Stimulated activated CD4-positive, alpha-beta T cell treated with anti-CD3 and anti-CD28 coated beads, Interleukin-4, amount 100 ng/mL, for 1 hour (primary cell): ENCODE data around the gene IFFO2.

ENCODE experiments used
- DNase-seq: peaks from one replicate; pipeline ENCODE4 v3.0.0-alpha.2; 2020

Gene IFFO2

GRCh38 chr1:18949686-18950400 lies 6.6 kb downstream of the IFFO2 start:
- DNase-seq: no peak

DNA sequence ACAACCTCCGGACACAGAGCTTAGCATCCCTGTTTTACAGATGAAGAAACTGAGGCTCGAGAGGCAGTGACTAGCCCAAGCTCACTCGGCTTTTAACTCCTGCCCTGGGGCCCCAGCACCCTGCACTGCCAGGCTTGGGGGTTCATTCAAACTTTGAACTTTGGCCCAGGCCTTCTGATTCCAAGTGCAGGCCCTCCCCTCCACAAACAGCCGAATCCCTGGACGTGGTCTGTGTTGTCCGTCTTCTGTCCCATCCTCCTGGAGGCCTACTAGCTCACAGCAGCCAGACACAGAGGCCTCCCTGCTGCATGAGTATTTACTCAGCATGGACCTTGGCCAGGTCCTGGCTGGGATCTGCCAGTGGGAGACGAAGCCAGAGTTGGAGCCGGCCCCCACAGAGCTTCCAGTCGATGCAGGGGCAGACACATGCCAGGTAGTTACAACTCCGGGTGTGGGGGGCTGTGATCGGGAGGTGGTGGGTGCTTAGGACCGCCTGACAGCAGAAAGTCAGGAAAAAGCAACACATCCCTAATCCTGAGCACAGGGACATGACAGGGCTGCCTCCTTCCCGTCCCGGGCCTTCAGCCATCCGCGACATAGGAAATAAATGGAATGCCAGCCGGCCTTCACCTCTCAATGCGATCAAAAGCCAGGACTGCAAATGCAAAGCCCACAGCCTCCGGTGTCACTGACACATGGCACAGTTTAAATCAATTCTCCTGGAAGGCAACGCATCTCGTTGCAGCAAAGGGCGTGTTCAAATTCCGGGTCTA lies 7.4 kb downstream of the IFFO2 start:
- DNase-seq: no peak

- peak; percentile 49 for DNase-seq
Measured at GRCh38 chr1:18948048-18948912, 8.2 kb downstream of the IFFO2 start.

DNA sequence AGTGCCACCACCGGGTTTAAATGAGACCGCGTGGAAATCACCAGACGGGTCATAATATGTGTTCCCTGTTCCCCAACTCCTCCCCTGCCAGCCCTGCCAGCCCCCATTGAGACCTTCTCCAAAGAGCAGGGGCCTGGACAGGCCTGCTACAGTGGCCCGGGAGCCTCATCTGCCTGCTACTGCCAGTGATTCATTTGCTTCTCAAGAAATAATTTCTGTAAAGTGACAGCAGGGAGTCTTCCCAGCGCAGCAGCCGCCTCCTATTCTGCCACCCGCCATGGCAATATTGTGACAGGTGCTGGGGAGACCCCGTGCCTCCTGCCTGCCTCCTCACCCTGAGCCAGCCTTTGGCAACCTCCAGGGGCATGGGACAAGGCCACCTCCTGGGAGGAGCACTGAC lies 8.9 kb downstream of the IFFO2 start:
- DNase-seq: no peak

GRCh38 chr1:18946550-18947381 lies 9.7 kb downstream of the IFFO2 start:
- DNase-seq: no peak

DNA sequence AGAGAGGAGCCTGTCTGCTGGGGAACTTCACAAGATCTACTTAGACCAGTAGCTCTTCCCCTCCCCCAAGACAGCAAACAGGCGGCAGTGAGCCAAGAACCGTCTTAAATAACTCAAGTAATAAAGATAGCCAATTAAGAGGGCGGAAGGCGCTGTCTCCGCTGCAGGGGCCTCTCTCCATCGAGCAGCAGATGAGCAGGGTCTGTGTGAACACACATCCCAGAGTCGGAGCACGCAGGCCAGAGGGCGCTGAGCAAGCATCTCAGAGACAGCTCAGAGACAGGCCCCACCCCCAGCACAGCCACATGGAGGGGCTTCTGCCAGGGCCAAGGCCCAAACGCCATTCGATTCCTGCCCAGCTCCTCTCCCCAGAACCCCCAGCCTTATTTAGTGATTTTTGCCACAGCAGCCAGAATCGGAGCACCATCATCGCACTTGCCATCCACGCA lies 11.1 kb downstream of the IFFO2 start:
- DNase-seq: no peak

DNA sequence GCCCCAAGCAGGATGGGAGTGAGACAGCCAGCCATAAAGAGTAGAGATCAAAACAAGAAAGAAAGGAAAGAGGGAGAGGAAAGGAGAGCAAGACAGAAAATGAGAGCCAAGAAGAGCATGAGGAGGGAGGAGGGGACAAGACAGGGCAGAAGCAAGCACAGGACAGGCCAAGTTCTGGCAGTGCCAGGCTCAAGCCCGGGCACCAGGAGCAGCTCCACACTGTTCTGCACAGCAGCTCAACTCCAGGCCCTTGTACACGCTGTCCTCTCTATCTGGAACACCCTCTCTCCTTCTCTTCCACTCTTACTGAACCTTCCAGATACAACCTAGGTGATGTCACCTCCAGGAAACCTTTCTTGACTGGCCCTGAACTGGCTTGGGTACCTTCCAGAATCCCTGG lies 11.7 kb downstream of the IFFO2 start:
- DNase-seq: no peak

DNA sequence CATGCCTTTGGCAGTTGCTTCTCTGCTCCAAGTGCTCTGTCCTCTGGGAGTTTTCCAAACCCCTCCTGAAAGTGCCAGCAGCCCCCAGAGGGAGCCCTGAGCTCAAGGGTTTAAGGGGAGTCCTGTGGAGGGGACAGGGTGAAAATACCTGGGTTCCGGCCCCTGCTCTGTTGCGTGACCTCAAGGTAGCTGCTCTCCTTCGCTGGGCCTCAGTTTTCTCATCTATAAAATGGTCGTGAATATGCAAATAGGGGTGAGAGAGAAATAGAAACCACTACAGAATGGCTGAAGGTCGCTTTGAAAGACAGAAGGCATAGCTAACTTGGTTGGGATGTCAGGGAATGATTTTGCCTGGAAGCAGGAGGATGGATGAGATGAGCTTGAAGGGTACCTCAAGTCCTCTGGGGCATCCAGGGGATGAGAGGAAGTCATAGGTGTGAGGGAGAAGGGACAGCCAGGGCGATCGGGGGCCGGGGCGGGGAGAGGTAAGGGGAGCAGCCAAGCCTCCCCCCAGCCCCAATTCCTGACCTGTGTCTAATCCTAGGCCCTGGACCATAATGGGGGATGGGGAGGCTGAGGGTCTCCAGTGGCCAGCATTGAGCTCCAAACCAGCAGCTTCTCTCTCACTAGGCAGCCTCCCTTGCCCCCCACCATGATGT lies 12.4 kb downstream of the IFFO2 start:
- no peak for DNase-seq

DNA sequence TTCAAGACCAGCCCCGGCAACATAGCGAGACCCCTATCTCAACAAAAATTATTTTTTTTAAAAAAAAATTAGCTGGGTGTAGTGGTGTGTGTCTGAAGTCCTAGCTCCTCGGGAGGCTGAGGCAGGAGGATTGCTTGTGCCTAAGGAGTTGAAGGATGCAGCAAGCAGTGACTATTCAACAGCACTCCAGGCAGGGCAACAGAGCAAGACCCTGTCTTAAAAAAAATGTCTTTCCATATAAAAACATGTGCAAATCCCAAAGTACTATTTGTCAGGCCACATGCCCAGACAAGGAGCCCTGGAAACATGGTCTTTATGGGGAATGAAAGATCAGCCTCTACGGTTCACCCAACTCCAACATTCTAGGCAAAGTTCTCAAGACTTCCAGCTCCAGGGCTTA lies 13.3 kb downstream of the IFFO2 start:
- no peak for DNase-seq

GRCh38 chr1:18942340-18942739 lies 14.1 kb downstream of the IFFO2 start:
- DNase-seq: no peak

DNA sequence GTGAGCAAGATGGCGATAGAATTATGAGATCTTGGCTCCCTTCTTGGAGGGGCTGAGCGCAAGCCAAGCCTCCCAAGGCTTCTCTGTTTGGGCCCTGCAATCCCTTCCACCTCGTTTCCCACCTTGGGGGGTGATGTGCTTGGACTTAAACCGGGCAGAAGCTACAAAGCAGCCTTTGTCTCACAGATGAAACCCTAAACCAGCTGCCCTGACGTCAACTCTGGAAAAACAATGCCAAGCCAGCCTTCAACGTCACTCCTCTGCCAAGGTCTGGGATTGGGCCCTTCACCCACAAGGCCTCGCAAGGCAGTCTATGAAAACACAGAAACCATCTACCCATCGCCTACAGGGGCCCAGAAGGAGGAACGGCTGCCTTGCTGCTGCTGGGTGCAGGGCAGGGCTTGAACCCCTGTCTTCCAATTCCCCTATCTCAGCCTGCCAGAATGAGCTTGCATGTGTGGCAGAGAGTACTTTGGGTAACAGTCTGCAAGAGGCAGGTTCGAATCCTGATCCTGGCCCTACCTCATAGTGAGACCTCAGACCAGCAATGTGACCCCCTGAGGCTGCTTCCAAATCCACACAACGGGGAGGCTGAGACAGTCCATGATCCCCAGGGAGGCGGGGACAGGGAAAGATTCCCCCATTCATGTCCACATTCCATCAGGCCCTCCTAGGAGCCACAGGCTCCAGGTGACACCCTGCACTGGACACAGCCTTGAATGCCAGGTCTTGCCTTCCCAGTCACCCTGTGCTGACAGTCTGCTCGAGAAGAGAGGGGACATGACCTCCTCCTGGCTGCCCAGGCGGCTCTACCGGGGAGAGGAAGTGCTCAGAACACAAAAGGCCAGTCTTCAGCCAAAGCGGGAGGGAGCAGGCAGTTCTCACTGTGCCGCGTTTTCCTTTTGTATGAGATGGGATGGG lies 15.0 kb downstream of the IFFO2 start:
- DNase-seq: no peak

DNA sequence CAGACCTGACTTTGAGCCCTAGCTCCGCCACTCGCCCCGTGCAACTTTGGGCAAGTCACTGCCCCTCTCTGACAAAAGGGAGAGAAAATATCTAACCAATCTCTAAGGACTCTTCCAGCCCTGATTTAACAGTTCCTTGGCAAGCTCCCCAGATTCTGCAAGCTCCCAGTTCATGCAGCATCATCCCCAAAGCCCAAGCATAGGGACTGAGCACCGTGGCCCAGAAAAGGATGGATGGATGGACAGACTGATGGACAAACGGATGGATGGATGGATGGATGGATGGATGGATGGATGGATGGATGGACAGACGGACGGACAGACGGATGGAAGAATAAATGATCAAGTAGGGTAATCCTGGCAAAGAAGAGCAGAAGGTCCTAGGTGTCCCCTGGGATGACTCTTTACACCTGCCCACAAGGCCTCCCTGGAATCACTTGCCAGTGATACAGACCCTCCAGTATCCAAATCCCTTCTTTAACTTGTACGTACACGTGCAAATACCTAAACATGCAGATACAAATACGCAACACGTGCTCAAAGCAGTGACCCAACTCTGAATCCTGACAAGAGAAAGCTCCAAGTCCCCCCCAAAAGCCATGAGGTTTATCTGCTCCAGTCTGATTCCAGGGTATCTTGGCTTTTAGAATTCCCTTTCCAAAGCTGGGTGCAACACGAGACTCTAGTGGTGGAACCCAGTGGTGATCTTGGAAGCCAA lies 16.0 kb downstream of the IFFO2 start:
- no peak for DNase-seq

DNA sequence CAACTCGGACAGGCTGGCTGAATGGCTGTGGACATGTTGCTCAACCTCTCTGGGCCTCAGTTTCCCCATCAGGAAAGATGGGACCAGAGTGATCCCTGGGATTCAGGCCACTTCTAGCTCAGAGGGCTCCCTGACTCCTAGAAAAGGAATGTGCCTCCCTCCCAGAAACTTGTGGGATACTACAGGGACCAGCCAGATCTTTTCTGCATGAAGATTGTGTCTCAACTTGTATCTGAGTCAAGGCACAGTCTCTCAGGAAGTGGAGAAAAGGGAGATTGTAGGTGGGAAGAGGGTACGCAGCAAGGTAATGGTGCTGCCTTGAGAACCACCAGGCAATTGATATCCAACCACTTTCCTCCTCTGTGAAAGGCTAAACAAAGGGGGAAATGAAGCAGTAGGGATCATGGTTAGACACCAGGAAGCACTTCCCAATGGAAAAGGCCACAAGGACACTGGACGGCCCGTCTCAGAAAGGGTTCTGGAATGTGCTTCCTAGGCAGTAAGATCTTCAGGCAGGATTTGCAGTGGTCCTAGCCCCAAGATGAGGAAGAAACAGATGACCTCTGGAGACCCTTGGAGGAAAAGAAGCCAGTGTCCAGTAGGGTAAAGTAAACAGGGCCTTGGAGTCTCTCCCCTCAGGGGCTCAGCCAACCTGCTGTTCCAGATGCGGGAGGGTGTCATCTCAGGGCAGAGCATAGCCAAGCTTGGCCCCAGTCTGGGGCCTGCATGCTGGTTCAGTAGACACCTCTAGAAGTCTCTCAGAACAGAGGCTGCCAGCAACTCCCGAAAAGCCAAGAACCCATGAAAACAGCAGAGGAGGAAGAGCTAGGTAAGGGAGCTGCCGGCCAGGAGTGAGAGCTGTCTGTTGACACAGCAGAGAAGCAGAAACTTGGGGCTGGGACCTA lies 16.8 kb downstream of the IFFO2 start:
- no peak for DNase-seq

- no peak for DNase-seq
Measured at GRCh38 chr1:18938707-18939070, 17.8 kb downstream of the IFFO2 start.

GRCh38 chr1:18938008-18938706 lies 18.3 kb downstream of the IFFO2 start:
- DNase-seq: no peak

- no peak for DNase-seq
Measured at GRCh38 chr1:18937539-18937938, 18.9 kb downstream of the IFFO2 start.

DNA sequence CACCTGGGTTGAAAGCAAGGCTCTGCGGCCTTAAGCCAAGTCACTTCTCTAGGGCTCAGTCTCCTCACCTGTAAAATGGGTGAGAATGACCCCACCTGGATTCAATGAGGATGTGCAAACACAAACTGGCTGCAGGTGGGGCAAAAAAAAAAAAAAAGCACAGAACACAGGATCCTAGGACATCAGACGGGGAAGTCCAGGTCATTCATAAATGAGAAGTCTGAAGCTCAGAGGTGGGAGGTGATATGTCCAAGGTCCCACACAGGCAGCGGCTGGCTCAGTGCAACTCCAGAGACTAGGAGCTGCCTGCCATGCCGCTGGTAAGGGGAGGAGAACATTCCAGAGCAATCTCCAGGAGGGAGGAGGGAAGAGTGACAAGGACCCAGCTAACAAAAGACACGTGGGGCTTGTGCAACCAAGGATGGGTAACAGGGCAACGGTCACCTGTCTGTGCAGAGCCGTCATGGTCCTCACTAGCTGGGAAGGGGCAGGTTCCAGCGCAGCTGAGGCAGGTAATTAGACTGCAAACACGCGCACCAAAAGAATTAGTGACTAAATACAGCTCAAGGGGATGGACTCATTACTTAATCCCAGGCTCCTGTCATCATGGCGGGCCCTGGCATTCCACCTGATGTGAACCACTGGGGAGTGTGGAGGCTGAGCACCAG lies 19.5 kb downstream of the IFFO2 start:
- DNase-seq: no peak

DNA sequence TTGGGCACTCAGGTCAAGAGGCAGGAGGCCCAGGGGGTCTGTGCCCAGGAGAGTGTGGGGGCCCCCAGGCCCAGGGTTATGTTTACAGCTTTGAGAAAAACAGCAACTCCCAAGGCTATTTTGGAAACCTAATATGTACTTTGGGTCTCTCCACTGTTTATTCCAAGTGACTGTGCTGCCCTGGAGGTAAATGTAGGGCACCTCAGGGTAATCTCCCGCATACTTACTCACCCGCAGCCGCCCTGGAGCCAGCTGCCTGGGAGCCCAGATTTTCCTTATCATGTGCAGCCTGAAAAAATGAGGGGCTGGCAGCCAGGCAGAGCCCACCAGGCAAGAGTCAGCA lies 20.0 kb downstream of the IFFO2 start:
- no peak for DNase-seq
